ENCODE measurements around the gene PIGQ. TPM values are rescaled to one million over a fixed set of nuclear protein-coding genes. Genes with fewer than 3 reads are reported as not detected.

Gene PIGQ
- total and polyA plus RNA-seq, 2 of the 13 experiments (the other 11 are each of a cell fraction or from before 2014, with no cell fraction given), result 7.7 to 19.7 TPM

DNA sequence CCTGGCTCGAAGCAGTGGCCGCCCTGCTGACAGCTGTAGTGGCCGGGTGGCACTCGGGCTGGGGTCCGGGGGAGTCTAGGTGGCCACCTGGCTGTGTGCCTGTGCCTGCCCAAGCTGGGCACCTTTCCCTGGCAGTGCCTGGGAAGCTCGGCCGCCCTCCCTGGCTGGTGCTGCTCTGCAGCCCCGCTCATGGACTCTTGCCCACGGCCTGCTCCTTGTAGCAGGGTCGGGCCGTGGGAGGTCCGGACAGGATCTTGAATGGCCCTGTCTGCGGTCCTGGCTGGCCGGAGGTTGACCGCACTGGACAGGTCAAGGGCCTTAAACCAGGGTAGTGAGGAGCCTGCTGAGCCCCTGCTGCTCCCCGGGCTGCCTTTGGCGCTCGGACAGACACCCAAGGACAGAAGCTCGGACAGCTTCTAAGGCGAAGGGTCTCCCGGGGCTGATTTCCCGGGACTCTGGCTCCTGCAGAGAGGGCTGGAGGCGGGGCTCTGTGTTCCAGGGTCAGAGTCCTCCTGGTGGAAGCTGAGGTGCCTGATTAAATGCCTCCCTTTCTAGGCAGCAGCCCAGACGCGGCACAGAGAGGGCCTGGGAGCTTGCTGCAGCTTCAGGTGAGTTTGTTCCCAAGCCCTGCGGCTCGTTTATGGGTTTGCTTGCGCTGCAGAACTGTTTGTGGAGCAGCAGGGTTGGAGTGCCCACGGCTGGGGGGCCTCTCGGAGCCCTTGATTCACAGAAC, 36.2 kb upstream of the PIGQ start (continued):
- TF ChIP-seq, protein P1, sequence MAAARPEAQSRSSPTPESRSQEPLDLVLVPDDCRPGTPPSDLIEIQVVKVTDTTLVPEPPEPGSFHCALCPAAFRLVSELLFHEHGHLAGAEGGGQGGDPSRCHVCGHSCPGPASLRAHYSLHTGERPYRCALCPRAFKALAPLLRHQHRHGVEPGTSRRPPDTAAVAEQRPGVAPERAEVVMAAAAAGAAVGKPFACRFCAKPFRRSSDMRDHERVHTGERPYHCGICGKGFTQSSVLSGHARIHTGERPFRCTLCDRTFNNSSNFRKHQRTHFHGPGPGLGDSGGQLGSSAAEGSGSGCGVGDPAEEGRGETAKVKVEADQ (CRISPR knock-in tag; IDR thresholded peaks at IDR 0.05; ENCODE audit: borderline replicate concordance), result 0 out of 2 replicates have a peak, but pooled peaks have one; percentile 53
- TF ChIP-seq, protein P2, sequence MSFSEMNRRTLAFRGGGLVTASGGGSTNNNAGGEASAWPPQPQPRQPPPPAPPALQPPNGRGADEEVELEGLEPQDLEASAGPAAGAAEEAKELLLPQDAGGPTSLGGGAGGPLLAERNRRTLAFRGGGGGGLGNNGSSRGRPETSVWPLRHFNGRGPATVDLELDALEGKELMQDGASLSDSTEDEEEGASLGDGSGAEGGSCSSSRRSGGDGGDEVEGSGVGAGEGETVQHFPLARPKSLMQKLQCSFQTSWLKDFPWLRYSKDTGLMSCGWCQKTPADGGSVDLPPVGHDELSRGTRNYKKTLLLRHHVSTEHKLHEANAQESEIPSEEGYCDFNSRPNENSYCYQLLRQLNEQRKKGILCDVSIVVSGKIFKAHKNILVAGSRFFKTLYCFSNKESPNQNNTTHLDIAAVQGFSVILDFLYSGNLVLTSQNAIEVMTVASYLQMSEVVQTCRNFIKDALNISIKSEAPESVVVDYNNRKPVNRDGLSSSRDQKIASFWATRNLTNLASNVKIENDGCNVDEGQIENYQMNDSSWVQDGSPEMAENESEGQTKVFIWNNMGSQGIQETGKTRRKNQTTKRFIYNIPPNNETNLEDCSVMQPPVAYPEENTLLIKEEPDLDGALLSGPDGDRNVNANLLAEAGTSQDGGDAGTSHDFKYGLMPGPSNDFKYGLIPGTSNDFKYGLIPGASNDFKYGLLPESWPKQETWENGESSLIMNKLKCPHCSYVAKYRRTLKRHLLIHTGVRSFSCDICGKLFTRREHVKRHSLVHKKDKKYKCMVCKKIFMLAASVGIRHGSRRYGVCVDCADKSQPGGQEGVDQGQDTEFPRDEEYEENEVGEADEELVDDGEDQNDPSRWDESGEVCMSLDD (CRISPR knock-in tag; IDR thresholded peaks at IDR 0.05; ENCODE audit: borderline replicate concordance), result 0 out of 2 replicates have a peak, but pooled peaks have one; percentile 20
- TF ChIP-seq NR2C2 (CRISPR knock-in tag; IDR thresholded peaks at IDR 0.05; ENCODE audit: borderline replicate concordance), result peak; percentile 31; the same call in 1 of the 2 replicates
- no peak for TF ChIP-seq PCBP1 (IDR thresholded peaks at IDR 0.05; ENCODE audit: borderline replicate concordance, low read depth, low read length)
- TF ChIP-seq ONECUT2 (CRISPR knock-in tag; IDR thresholded peaks at IDR 0.05), result no peak
- TF ChIP-seq, protein P3, sequence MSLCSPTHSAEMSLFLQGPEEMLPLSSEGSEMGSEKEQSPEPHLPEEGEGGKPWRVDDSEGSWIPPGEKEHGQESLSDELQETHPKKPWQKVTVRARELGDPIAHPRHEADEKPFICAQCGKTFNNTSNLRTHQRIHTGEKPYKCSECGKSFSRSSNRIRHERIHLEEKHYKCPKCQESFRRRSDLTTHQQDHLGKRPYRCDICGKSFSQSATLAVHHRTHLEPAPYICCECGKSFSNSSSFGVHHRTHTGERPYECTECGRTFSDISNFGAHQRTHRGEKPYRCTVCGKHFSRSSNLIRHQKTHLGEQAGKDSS (CRISPR knock-in tag; IDR thresholded peaks at IDR 0.05; ENCODE audit: borderline replicate concordance, low read depth), result 0 out of 2 replicates have a peak, but pooled peaks have one; percentile 35
- 0 out of 2 replicates have a peak, but pooled peaks have one; percentile 22 for TF ChIP-seq SP4 (CRISPR knock-in tag; IDR thresholded peaks at IDR 0.05)
- no peak for TF ChIP-seq ARID2 (CRISPR knock-in tag; IDR thresholded peaks at IDR 0.05; ENCODE audit: borderline replicate concordance)
- TF ChIP-seq ZNF660 (CRISPR knock-in tag; IDR thresholded peaks at IDR 0.05; ENCODE audit: borderline replicate concordance, low read depth), result no peak
- peak; percentile 53; the same call in 1 of the 2 replicates for TF ChIP-seq GATAD1 (CRISPR knock-in tag; IDR thresholded peaks at IDR 0.05)
- TF ChIP-seq, protein P4, sequence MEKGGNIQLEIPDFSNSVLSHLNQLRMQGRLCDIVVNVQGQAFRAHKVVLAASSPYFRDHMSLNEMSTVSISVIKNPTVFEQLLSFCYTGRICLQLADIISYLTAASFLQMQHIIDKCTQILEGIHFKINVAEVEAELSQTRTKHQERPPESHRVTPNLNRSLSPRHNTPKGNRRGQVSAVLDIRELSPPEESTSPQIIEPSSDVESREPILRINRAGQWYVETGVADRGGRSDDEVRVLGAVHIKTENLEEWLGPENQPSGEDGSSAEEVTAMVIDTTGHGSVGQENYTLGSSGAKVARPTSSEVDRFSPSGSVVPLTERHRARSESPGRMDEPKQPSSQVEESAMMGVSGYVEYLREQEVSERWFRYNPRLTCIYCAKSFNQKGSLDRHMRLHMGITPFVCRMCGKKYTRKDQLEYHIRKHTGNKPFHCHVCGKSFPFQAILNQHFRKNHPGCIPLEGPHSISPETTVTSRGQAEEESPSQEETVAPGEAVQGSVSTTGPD (CRISPR knock-in tag; IDR thresholded peaks at IDR 0.05), result no peak
- TF ChIP-seq, protein P5, sequence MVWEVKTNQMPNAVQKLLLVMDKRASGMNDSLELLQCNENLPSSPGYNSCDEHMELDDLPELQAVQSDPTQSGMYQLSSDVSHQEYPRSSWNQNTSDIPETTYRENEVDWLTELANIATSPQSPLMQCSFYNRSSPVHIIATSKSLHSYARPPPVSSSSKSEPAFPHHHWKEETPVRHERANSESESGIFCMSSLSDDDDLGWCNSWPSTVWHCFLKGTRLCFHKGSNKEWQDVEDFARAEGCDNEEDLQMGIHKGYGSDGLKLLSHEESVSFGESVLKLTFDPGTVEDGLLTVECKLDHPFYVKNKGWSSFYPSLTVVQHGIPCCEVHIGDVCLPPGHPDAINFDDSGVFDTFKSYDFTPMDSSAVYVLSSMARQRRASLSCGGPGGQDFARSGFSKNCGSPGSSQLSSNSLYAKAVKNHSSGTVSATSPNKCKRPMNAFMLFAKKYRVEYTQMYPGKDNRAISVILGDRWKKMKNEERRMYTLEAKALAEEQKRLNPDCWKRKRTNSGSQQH (CRISPR knock-in tag; IDR thresholded peaks at IDR 0.05; ENCODE audit: low read depth), result no peak
- TF ChIP-seq, protein P6, sequence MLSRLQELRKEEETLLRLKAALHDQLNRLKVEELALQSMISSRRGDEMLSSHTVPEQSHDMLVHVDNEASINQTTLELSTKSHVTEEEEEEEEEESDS (CRISPR knock-in tag; IDR thresholded peaks at IDR 0.05; ENCODE audit: borderline replicate concordance), result no peak
- peak; percentile 49; the same call in 1 of the 2 replicates for TF ChIP-seq RBFOX2 (IDR thresholded peaks at IDR 0.05; ENCODE audit: low read depth, low read length)
- peak; percentile 61; the same call in 1 of the 2 replicates for TF ChIP-seq ZNF350 (CRISPR knock-in tag; IDR thresholded peaks at IDR 0.05; ENCODE audit: borderline replicate concordance, low read depth)
- TF ChIP-seq ZNF20 (CRISPR knock-in tag; IDR thresholded peaks at IDR 0.05), result no peak
- TF ChIP-seq REPIN1 (CRISPR knock-in tag; IDR thresholded peaks at IDR 0.05; ENCODE audit: borderline replicate concordance, low read depth), result 0 out of 2 replicates have a peak, but pooled peaks have one; percentile 62
- TF ChIP-seq MYC (CRISPR knock-in tag; IDR thresholded peaks at IDR 0.05; ENCODE audit: borderline replicate concordance), result peak; percentile 44; the same call in 1 of the 2 replicates
- 0 out of 2 replicates have a peak, but pooled peaks have one; percentile 26 for TF ChIP-seq ARNTL (CRISPR knock-in tag; IDR thresholded peaks at IDR 0.05)
- TF ChIP-seq TOPORS (CRISPR knock-in tag; IDR thresholded peaks at IDR 0.05), result no peak

All from HepG2 (cell line).